HepG2 (cell line): ENCODE results near the gene PRTN3. TPM values are rescaled to one million over a fixed set of nuclear protein-coding genes. Genes with fewer than 3 reads are reported as not detected.
A peak's percentile ranks its signal among the peaks of the same experiment; 100 is the strongest.

ENCODE experiments used
- BCL6 ChIP-seq: IDR thresholded peaks from 2 replicates; pipeline ENCODE4 v1.6.1; 2016; ENCODE audit warnings: missing genetic modification reagents, missing compliant biosample characterization
- FLYWCH1 ChIP-seq: sonication (generic); formaldehyde crosslinking; IDR thresholded peaks from 2 replicates; pipeline ENCODE4 v1.8.1; 2023; ENCODE audit warnings: mild to moderate bottlenecking, missing genetic modification reagents
- HNF4G ChIP-seq, 2 experiments: sonication (generic) in 1 of 2; formaldehyde crosslinking in 1 of 2; IDR thresholded peaks; 2 replicates each; pipeline versions ENCODE4 v1.4.0 to v1.6.1; 2011 to 2020; ENCODE audit warnings: borderline replicate concordance in 2 of 2, low read depth in 2 of 2, mild to moderate bottlenecking in 2 of 2, low read length in 1 of 2, missing genetic modification reagents in 1 of 2, moderate library complexity in 1 of 2
- HNRNPK ChIP-seq: fragments of 200-400 bp; formaldehyde crosslinking; IDR thresholded peaks from 2 replicates; pipeline ENCODE4 v1.6.1; 2018; ENCODE audit warnings: low read length, low read depth, moderate library complexity, mild to moderate bottlenecking; ENCODE audit not compliant: poor library complexity, severe bottlenecking
- HNRNPL ChIP-seq: fragments of 200-400 bp; formaldehyde crosslinking; IDR thresholded peaks from 2 replicates; pipeline ENCODE4 v1.6.1; 2017; ENCODE audit warnings: mild to moderate bottlenecking, low read depth, low read length
- HOXA7 ChIP-seq: sonication (generic); formaldehyde crosslinking; IDR thresholded peaks from 2 replicates; pipeline ENCODE4 v1.8.1; 2022; ENCODE audit warnings: mild to moderate bottlenecking, missing genetic modification reagents, moderate library complexity
- MXD1 ChIP-seq: sonication (generic); formaldehyde crosslinking; IDR thresholded peaks from 2 replicates; pipeline ENCODE4 v1.4.0; 2020; ENCODE audit warnings: mild to moderate bottlenecking, missing genetic modification reagents
- POLR2A ChIP-seq, 2 experiments: IDR thresholded peaks; 2 replicates each; pipeline ENCODE4 v1.6.1; 2011; ENCODE audit warnings: low read depth in 2 of 2, low read length in 2 of 2, mild to moderate bottlenecking in 1 of 2, moderate library complexity in 1 of 2; ENCODE audit not compliant: insufficient read depth in 1 of 2
- STAT5B ChIP-seq: sonication (generic); formaldehyde crosslinking; IDR thresholded peaks from 2 replicates; pipeline ENCODE4 v1.4.0; 2020; ENCODE audit warnings: missing genetic modification reagents
- TBX3 ChIP-seq: fragments of 450-650 bp; IDR thresholded peaks from 2 replicates; pipeline ENCODE4 v1.6.1; 2017; ENCODE audit warnings: antibody characterized with exemption, mild to moderate bottlenecking, inconsistent platforms, borderline replicate concordance
- ZBTB33 ChIP-seq: sonication (generic); formaldehyde crosslinking; IDR thresholded peaks from 2 replicates; pipeline ENCODE4 v1.4.0; 2020; ENCODE audit warnings: missing genetic modification reagents
- ZNF124 ChIP-seq: sonication (generic); formaldehyde crosslinking; IDR thresholded peaks from 2 replicates; pipeline ENCODE4 v1.4.0; 2020; ENCODE audit warnings: missing genetic modification reagents
- ZNF230 ChIP-seq: sonication (generic); formaldehyde crosslinking; IDR thresholded peaks from 2 replicates; pipeline ENCODE4 v1.4.0; 2020; ENCODE audit warnings: mild to moderate bottlenecking, missing genetic modification reagents
- ZNF30 ChIP-seq: sonication (generic); formaldehyde crosslinking; IDR thresholded peaks from 2 replicates; pipeline ENCODE4 v1.5.0; 2020; ENCODE audit warnings: mild to moderate bottlenecking, missing genetic modification reagents
- ZNF839 ChIP-seq: sonication (generic); formaldehyde crosslinking; IDR thresholded peaks from 2 replicates; pipeline ENCODE4 v1.4.0; 2020; ENCODE audit warnings: missing genetic modification reagents, mild to moderate bottlenecking, borderline replicate concordance
- polyA plus RNA-seq, 8 experiments: library from polyadenylated mRNA; depleted of rRNA in 3 of 8; stranded (reverse) in 7 of 8; unstranded in 1 of 8; fragments of >200 nt; fragmentation: Illumina TruSeq in 4 of 8; extraction: Trizol in 4 of 8; gene quantifications; 2 replicates each; pipeline versions ENCODE4 v1.2.1 to v1.2.3, GENCODE V29; 2011 to 2016; ENCODE audit warnings: low read depth in 4 of 8, missing spikeins in 1 of 8, mixed read lengths in 1 of 8; ENCODE audit not compliant: insufficient read depth in 1 of 8
- total RNA-seq, 5 experiments: library from RNA; depleted of rRNA; stranded (reverse); fragments of >200 nt; fragmentation: Illumina TruSeq; extraction: Trizol; gene quantifications; 2 replicates each; pipeline ENCODE4 v1.2.3, GENCODE V29; 2016; ENCODE audit warnings: low read depth in 1 of 5

The PRTN3 gene
- total and polyA plus RNA-seq, 2 of the 13 experiments (the other 11 are each of a cell fraction or from before 2014, with no cell fraction given), result not detected

- TF ChIP-seq MXD1 (CRISPR knock-in tag) (no peak), POLR2A (IDR thresholded peaks at IDR 0.05; ENCODE audit: insufficient read depth in 1 of 2, low read depth in 2 of 2, low read length in 2 of 2) (0 out of 4 replicates have a peak, but pooled peaks of 1 of the 2 experiments have one; percentile 5), HNF4G (IDR thresholded peaks at IDR 0.05; ENCODE audit: borderline replicate concordance, low read depth, low read length) (no peak), HNF4G (CRISPR knock-in tag; IDR thresholded peaks at IDR 0.05; ENCODE audit: borderline replicate concordance, low read depth) (no peak), HNRNPL (0 out of 2 replicates have a peak, but pooled peaks have one; percentile 2), HOXA7 (CRISPR knock-in tag) (no peak), FLYWCH1 (no peak), ZBTB33 (CRISPR knock-in tag) (no peak), BCL6 (CRISPR knock-in tag) (no peak), STAT5B (CRISPR knock-in tag) (no peak), TBX3 (no peak), ZNF230 (CRISPR knock-in tag) (no peak), ZNF30 (CRISPR knock-in tag) (no peak), HNRNPK (no peak), ZNF839 (no peak), ZNF124 (no peak)
Observed at GRCh38 chr19:879711-880438, 39.1 kb downstream of the PRTN3 start (continued).
